ENCODE results near the gene KRT12. TPM values are rescaled to one million over a fixed set of nuclear protein-coding genes. Genes with fewer than 3 reads are reported as not detected.

KRT12 gene
- total and polyA plus RNA-seq, 9 donors: not detected

- no peaks in the 10 kb centered on the region for H3K27me3 ChIP-seq
- DNase-seq: no peak
- no peak overlapping the region for H3K4me3 ChIP-seq
- H3K9me3 ChIP-seq: no peaks in the 10 kb centered on the region
- no peaks in the 10 kb centered on the region for H3K4me1 ChIP-seq (ENCODE audit: insufficient read depth)
- TF ChIP-seq POLR2A (IDR thresholded peaks at IDR 0.05) (no peak), EP300 (IDR thresholded peaks at IDR 0.05) (no peak)
- TF ChIP-seq, protein P1, sequence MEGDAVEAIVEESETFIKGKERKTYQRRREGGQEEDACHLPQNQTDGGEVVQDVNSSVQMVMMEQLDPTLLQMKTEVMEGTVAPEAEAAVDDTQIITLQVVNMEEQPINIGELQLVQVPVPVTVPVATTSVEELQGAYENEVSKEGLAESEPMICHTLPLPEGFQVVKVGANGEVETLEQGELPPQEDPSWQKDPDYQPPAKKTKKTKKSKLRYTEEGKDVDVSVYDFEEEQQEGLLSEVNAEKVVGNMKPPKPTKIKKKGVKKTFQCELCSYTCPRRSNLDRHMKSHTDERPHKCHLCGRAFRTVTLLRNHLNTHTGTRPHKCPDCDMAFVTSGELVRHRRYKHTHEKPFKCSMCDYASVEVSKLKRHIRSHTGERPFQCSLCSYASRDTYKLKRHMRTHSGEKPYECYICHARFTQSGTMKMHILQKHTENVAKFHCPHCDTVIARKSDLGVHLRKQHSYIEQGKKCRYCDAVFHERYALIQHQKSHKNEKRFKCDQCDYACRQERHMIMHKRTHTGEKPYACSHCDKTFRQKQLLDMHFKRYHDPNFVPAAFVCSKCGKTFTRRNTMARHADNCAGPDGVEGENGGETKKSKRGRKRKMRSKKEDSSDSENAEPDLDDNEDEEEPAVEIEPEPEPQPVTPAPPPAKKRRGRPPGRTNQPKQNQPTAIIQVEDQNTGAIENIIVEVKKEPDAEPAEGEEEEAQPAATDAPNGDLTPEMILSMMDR (IDR thresholded peaks at IDR 0.05): no peak
- H3K27ac ChIP-seq: no peak overlapping the region
- WGBS, 3 donors: 75 to 81% (median 77%) methylated on average over 3 of the region's 3 CpGs
- intact Hi-C loops (cut with DNase I): no loop called here
- H3K36me3 ChIP-seq: no peaks in the 10 kb centered on the region
Observed at GRCh38 chr17:40839194-40839593, 27.8 kb downstream of the KRT12 start.

- TF ChIP-seq POLR2A (IDR thresholded peaks at IDR 0.05): no peak
- TF ChIP-seq EP300 (IDR thresholded peaks at IDR 0.05): no peak
- TF ChIP-seq, protein P1 (IDR thresholded peaks at IDR 0.05): no peak
- H3K27me3 ChIP-seq: no peaks in the 10 kb centered on the region
- 96% methylated on average over 4 of the region's 4 CpGs for WGBS, 3 donors
- H3K36me3 ChIP-seq: no peaks in the 10 kb centered on the region
- H3K4me1 ChIP-seq (ENCODE audit: insufficient read depth): no peaks in the 10 kb centered on the region
- no peak overlapping the region for H3K4me3 ChIP-seq
- no peak overlapping the region for H3K27ac ChIP-seq
- DNase-seq: no peak
- no peaks in the 10 kb centered on the region for H3K9me3 ChIP-seq
- intact Hi-C loops (cut with DNase I): no loop called here
Observed at GRCh38 chr17:40836020-40836419, 31.0 kb downstream of the KRT12 start.

GRCh38 chr17:40833882-40834281 lies 33.1 kb downstream of the KRT12 start:
- Histone ChIP-seq H3K27me3 (no peaks in the 10 kb centered on the region), H3K4me3 (no peak overlapping the region), H3K4me1 (ENCODE audit: insufficient read depth) (no peaks in the 10 kb centered on the region), H3K9me3 (no peaks in the 10 kb centered on the region), H3K36me3 (no peaks in the 10 kb centered on the region), H3K27ac (no peak overlapping the region)
- intact Hi-C loops (cut with DNase I): no loop called here
- TF ChIP-seq POLR2A (IDR thresholded peaks at IDR 0.05) (no peak), EP300 (IDR thresholded peaks at IDR 0.05) (no peak)
- TF ChIP-seq, protein P1 (IDR thresholded peaks at IDR 0.05): no peak
- DNase-seq: no peak

DNA sequence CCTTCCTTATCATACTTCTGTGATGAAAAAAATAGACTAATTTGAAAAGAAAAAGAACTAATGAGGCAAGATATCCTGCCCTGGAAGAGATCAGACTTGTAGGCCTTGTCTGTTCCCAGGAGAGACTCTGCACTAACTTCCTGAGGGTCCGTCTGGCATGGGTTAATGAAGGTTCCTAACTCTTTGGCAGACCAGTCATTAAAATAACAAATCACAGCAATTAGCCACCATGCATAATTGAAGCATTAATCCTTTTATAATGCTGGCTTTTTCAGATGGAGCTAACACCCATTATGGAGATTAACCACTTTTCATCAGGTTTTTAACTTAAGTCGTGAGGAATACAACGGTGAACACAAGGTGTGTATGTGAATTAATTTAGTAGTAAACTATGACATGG lies 34.2 kb downstream of the KRT12 start:
- no peaks in the 10 kb centered on the region for H3K4me1 ChIP-seq (ENCODE audit: insufficient read depth)
- no peaks in the 10 kb centered on the region for H3K27me3 ChIP-seq
- no peak overlapping the region for H3K4me3 ChIP-seq
- intact Hi-C loops (cut with DNase I): no loop called here
- WGBS, 3 donors: 69 to 80% (median 70%) methylated on average over 3 of the region's 3 CpGs
- TF ChIP-seq POLR2A (IDR thresholded peaks at IDR 0.05) (no peak), EP300 (IDR thresholded peaks at IDR 0.05) (no peak)
- TF ChIP-seq, protein P1 (IDR thresholded peaks at IDR 0.05): no peak
- H3K27ac ChIP-seq: no peak overlapping the region
- H3K9me3 ChIP-seq: no peaks in the 10 kb centered on the region
- no peaks in the 10 kb centered on the region for H3K36me3 ChIP-seq
- no peak for DNase-seq

All from ovary (tissue), 9 donors.